GM18867 (cell line): ENCODE results near the gene GLT1D1.

Source experiments
- ATAC-seq: cut with Tn5 transposase; IDR thresholded peaks from one replicate; pipeline ENCODE4 v1.9.1; 2021; ENCODE audit warnings: mild to moderate bottlenecking, moderate library complexity; ENCODE audit not compliant: unreplicated experiment

Gene GLT1D1

DNA sequence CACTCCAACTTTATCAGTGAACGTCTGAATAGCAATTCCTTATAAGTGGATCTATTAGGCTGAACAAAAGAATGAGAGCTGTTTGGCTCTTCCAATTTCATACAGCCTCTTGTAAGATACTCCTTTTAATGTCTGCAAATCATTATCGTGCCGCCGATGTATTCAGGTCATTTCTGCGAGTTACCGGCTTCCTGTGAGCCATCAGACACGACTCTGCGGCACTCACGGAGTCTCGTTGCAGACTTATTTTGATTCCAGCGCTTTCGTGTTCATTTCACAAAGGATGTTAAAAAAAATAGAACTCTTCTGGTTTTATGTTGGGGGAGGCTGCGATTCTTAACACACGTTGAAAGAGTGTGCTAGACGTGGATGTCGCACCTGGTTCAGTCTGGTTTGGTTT lies 106.6 kb downstream of the GLT1D1 start:
- ATAC-seq = no peak

DNA sequence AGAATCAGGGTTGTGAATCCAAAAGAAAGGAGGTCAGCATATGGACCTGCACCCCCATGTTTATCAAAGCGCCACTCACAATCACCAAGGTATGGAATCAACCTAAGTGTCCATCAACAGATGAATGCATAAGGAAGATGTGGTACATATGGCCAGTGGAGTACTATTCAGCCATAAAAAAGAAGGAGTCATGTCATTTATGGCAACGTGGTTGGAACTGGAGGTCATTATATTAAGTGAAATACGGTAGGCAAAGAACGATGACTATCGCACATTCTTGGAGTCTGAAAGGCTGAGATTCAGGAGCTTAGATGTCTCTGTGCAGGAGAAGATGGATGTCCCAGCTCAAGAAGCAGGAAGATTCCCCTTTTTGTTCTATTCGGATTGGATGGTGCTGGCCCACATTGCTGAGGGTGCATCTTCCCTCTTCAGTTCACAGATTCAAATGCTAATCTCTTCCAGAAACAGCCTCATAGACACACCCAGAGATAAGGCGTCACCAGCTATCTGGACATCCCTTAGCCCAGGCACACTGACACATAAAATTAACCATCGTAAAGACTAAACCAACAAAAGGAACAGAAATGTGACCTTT lies 108.1 kb downstream of the GLT1D1 start:
- ATAC-seq = no peak

DNA sequence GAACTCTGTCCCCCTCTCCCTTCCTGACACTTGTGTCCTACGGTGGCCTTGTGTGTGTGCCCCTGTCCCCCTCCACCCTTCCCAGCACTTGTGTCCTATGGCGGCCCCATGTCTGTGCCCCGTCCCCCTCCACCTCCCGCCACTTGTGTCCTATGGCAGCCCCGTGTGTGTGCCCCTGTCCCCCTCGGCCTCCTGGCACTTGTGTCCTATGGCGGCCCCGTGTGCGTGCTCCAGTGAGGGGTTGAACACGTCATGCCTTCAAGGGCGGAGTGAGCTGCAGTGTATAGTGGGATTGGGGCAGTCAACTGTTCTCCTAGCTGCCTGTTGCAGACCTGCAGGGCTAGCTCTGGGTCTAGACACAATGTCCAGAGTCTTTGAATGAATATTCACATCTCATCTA lies 108.7 kb downstream of the GLT1D1 start:
- ATAC-seq = no peak

DNA sequence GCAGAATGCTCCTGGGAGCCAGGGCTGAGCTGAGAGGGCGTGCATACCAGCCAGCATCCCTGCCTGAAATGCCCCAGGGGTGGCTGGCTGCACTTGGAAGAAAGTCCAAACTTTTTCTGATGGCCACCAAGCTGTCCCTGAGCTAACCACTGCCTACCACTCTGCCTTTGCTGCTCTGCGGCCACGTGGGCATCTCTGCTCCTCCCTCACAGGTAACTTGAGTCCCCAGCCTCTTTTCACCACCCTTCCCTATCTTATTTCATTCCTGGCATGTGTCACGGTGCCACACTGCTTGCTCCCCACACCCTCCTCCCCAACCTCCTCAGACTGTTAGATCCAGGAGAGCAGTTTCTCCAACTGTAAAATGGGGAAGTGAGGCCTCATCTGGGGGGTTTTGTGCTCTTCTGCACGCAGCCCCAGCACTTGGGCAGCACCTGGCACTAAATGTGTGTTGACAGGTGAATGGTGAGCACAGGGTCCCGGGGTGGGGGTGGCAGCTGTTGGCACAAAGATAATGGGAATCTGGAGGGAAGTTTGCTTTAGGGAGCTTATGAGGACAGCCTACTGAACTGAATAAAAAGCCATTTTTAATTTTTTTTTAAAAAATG lies 113.0 kb downstream of the GLT1D1 start:
- ATAC-seq = no peak

DNA sequence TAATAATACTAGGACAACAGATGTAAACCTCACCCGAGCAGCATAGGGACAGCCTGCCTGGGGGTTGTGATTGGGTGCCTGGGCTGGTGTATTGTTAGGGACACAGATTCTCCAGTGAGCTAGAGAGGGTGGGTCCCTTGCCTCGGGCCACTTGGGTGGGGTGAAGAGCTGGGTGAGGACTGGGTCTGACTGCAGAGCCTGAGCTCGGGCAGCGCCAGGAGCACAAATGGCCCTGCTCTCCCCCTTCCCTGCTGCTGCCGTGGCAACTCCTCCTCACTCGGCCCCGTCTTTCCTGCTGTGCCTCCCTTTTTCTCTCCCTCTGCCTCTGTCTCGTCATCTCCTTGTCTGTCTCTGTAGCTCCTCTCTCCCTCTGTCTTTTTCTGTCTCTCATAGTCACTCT lies 115.4 kb downstream of the GLT1D1 start:
- ATAC-seq = peak; percentile 6

DNA sequence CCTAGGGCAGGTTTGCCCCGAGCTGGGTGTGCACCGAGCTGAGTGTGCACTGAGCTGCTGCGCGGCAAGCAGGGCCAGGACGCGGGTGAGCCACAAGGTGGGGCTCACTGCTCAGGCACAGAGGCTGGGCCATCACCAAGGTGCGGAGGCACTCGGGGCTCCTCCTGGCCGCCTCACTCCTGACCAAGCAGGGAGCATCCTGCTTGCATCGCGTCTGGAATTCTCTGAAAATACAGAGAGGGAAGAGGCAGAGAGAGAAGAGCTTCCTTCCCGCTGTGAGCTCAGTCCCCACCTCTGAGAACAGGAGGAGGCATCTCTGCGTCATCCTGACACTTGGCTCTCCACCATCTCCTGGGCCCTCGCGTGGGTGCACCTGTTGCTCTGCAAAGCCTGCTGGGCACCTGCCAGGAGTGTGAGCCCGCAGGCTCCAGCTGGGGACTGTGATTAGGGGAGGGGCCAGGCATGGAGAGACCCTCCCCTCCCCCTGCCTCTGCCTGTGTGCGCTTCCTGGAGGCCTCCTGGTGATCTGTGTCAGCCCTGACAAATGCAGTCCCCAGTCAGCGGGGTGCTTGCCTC lies 116.3 kb downstream of the GLT1D1 start:
- peak; percentile 76 for ATAC-seq

DNA sequence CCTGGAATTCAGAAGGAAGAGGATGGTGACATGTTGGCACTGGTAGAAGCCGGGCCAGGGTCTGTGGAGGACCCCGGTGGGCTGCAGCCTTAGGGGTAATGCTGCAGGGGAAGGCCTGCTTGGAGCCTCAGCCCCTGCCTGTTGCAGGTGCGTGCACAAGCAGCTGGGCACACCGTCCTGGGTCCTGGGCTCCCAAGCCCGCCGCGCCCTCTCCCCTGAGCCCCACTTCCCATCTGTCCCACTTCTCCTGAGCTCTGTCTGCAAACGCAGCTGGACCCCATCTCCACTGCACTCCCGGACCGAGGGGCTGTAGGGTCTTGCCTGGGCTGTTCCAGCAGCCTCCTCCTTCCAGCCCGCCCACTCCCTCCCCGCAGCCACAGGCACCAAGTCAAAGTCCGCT lies 116.8 kb downstream of the GLT1D1 start:
- no peak for ATAC-seq

DNA sequence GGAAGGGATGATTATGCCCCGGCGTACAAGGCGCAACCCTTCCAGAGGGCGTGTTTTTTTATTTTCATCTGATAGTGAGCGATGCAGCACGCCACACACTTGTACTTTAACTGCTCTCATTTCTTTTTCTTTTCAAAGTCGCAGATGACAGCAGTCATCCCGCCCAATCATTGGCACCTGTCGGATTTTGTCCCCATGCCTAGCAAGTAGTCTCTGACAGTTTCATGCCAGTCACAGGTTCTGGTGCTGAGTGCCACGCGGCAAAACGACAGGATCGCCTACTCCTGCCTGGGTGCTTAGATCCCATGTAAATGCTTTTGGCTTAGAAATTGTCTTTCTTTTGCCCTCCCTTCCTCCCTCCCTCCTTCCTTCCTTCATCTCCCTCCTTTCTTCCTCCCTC lies 117.7 kb downstream of the GLT1D1 start:
- no peak for ATAC-seq

DNA sequence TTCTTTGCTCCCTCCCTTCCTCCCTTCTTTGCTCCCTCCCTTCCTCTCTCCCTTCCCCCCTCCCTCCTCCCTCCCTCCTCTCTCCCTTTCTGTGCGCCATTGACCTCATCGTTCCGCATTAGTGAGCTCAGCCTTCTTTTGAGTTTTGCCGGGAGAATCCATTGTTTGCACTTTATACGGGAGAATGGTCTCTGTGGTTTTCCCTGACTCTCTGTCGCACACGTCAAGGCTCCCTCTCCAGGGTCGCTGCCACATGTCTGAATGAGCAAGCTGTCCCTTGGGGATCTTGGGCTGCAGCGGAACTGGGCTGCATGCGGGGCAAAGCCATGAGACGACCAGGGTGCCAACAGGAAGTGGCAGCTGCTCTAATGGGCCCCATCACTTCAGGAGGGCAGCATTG lies 118.5 kb downstream of the GLT1D1 start:
- ATAC-seq = no peak

DNA sequence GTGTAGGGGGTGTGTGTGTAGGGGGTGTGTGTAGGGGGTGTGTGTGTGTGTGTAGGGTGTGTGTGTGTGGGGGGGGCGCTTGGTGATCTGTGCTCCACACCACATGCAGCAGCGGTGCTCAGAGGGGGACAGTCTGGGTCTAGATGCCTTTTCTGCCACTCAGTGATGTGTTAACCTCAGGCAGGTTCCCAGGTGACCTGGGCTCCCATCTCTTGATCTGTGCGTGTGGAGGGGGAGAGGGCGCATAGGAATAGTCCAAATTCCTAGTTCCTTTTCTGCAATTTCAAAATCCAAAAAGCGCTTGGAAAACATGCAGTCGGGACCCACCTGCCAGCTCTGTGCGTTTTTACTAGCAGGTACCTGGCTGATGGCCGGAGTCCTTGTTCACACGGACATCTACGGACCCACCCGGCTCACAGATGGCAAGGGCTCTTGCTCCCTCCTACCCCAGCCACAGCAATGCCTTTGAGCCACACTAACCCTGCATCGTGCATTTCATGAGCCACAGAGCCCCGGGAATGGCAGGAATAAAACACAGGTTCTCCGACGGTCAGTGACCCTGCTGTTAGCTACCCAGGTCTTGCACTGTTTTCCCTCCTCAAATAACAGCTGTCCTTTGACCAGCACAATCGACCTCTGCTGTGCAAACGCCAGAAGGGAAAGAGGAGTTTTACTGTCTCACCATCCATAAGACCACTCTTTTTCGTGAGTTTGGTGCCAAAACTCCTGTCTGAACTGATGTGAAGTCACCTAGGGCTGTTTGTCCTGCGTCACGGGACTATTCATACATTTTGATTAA lies 120.8 kb downstream of the GLT1D1 start:
- ATAC-seq = no peak

DNA sequence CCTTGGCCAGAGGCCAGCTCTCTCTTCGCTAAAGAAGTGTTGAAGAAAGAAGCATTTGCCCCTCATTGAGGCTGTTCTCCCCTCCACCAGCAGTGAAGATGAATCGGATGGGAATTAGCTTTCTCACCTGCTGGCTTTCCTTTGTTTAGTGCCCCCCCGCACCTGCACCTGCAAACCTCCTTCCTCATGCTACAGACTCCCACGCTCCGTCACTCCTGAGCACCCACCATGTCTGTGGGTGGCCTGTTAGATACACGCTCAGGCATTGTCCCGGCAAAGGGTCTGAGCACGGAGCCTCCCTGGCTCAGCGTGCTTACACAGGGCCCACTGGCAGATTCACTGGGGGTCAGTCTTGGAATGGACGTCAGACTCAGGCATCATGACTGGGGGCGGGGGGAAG lies 121.6 kb downstream of the GLT1D1 start:
- no peak for ATAC-seq

DNA sequence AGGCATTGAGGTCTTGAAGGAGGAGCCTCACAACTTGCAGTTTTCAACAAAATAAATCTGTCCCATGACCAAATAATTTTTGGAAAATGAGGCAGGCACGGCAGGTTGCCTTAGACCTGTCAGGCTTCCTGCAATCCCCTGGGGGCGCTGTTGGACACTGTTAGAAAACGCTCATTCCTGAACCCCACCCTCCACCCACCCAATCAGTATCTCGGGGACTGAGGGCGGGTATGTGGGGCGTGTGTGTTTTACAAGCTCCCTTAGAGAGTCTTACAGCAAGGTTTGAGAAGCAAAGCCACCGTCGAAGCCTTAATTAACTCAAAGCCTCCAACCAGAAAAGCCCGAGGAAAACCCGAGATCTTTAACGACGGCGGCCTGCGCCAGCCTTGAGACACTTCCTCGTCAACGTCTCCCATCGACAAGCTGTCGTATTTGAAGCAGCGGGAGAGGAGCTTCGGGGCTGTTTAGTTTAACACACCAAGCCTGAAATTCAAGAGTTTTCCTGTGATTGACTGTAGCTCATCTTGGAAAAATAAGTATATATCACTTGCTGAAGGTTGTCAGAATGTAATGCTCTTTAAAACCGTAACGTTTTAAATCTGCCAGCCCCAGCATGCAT lies 123.0 kb downstream of the GLT1D1 start:
- no peak for ATAC-seq

DNA sequence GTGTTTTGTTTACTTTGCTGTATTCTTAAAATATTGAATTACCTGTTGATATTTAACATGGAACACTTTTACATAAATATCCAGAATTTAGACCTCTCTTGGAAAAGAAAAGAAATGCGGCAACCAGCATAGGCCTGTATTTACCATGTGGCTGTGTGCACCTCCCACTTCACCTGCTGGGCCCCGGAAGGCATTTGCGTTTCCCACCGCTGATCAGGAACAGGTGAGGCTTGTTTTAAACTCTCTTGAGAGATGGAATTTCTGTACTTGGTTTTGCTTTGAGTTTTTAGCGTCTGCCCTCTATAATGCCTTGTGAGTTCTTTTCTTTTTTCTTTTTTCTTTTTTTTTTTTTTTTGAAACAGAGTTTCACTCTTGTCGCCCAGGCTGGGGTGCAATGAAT lies 124.2 kb downstream of the GLT1D1 start:
- no peak for ATAC-seq

DNA sequence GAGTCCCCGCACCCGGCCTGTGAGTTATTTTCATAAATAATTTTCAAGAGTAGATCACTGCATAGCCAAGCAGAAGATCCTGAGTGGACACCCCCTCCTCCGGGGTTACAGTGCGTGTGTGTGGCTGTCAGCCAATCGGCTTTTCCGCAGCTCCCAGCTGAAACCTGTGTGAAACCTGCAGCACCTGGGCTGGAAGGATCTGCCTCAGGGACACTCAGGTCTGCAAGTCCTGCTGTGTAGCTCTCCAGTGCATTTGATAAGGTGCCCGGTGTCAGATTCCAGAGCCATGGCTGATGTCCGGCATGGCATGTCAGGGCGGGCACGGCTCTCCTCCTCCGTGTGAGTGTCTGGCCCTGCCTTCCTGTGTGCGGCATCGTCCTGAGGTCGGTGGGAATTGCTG lies 124.8 kb downstream of the GLT1D1 start:
- no peak for ATAC-seq

DNA sequence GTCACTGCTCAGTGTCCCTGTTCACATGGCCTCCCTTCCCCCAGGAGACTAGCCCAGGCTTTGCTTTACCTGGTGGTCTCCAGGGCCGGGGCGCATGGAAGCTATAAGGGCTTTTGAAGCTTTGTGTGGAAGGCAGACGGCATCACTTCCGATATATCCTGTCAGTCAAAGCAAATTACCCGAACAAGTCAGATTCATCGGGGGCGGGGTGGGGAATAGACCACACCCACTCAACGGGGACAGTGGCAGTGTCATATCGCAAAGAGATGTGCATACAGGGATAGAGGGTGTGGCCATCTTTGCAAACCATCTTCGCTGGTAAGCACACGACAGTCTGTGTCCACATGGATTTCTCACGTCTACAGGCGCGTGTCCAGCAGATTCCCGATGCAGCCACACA lies 127.3 kb downstream of the GLT1D1 start:
- no peak for ATAC-seq

DNA sequence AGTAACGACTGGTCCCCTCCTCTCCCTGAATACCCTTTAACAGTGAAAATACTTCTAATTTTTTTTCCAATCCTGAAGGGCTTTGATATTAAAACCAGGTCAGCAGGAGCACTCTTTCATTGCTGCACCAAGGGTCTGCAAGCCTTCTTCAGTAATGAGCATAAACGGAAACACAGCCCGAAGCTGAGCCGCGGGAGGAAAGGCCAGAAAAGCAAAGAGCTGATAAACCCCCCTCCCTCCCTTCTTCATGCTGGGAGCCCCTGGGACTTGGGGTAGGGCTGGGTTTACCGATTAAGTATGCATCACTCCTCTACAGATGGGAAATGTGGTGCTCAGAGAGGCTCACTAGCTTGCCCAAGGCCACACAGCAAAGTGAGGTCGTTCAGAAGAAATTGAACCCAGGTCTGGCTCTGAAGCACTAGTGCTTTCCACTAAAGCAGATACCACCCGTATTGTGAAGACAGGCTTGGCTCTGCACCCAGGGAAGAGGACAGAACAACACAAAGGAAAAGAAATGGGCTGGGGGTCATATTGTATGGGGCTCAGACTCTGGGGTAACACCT lies 128.8 kb downstream of the GLT1D1 start:
- ATAC-seq = no peak

DNA sequence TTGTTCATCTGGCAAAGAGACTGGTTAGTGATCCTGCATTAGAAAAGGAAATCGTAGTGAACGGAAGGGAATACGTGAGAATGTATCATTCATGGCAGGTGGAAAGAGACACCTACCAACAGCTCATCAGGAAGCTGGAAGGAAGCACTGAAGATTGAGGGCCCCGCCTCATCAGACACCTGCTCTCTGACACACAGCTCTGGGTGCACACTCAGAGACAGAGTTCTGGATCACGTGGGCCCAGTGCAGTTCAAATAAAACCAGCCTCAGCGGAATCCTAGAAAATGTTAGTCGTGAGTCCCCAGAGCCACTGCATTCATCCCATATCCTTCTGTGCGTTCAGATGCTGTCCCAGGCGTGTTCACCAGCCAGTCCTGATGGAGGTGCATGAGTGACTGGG lies 129.7 kb downstream of the GLT1D1 start:
- no peak for ATAC-seq

DNA sequence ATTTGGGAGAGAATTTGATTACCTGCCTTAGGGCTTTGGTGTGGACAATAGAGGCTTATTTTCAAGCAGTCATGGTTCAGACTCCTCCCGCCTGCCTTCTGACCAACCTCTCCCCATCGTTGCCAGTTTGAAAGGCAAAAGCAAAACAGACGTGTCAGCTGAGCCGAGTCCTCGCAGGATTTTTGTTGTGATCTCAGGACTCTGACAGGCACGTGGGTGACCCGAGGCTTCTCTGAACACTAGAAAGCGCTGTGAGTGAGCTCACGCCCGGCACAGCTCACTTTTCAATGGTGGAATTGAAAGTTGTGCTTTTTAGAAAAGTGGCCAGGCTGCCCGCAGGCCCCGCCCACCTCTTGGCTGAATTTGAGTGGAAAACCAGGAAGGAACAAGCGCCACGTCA lies 130.1 kb downstream of the GLT1D1 start:
- ATAC-seq = no peak

DNA sequence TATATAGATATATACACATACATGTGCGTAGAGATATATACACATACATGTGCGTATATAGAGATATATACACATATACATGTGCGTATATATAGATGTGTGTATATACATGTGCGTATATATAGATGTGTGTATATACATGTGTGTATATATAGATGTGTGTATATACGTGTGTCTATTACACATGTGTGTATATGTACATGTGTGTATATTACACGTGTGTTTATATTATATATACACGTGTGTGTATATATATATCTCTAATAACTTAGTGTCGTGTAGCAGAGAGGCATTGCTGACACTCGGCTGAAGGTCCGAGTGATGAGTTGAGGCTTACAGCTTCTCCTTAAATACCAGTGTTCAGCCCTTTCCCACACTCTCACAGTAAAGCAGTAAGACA lies 133.7 kb downstream of the GLT1D1 start:
- no peak for ATAC-seq

DNA sequence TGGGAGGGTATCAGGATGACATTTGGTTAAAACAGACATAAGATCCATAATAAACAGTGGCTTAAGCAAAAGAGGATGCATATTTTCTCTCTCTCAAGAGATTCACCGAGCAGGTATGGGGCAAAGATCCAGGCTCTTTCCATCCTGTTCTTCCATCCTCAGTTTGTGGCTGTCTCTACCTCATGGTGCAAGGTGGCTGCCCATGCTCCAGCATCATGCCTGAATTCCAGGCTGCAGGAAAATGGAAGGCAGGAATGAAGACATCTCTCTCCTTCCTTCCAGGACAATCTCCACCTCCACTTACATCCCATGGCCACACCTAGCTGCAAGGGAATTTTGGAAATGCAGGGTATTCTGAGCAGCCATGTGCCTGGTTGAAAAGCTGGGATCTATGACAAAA lies 136.0 kb downstream of the GLT1D1 start:
- ATAC-seq = no peak

DNA sequence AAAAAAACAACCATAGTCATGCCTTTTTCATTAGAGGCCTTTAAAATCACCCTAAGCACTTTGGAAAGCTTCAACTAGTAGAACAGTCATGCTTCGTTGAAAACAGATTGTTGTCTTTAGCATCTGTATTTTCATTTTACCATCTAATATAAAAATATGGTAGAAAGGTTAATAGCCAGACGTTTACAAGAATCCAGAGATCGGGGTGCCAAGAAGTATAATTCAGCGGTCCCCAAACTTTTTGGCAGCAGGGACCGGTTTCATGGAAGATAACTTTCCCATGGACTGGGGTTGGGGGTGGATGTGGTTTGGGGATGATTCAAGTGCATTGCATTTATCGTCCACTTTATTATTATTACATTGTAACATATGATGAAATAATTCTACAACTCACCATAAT lies 138.4 kb downstream of the GLT1D1 start:
- no peak for ATAC-seq
